Measurements from ENCODE around the gene BEST1.

- TF ChIP-seq EZH2phosphoT487 (IDR thresholded peaks at IDR 0.05; ENCODE audit: borderline replicate concordance, low read length), result no peak
- TF ChIP-seq, protein P1, sequence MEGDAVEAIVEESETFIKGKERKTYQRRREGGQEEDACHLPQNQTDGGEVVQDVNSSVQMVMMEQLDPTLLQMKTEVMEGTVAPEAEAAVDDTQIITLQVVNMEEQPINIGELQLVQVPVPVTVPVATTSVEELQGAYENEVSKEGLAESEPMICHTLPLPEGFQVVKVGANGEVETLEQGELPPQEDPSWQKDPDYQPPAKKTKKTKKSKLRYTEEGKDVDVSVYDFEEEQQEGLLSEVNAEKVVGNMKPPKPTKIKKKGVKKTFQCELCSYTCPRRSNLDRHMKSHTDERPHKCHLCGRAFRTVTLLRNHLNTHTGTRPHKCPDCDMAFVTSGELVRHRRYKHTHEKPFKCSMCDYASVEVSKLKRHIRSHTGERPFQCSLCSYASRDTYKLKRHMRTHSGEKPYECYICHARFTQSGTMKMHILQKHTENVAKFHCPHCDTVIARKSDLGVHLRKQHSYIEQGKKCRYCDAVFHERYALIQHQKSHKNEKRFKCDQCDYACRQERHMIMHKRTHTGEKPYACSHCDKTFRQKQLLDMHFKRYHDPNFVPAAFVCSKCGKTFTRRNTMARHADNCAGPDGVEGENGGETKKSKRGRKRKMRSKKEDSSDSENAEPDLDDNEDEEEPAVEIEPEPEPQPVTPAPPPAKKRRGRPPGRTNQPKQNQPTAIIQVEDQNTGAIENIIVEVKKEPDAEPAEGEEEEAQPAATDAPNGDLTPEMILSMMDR (IDR thresholded peaks at IDR 0.05; ENCODE audit: low read depth, low read length, poor library complexity, severe bottlenecking), result no peak
Observed at GRCh38 chr11:62004473-62004872, 54.3 kb downstream of the BEST1 start.

All from DOHH2 (cell line).